Retinal pigment epithelial cell (primary cell): Measurements from ENCODE around the gene GATA5.

Source experiments
- DNase-seq: peaks from one replicate; pipeline ENCODE4 v3.0.0-alpha.2; 2010; ENCODE audit warnings: low read depth
- H3K4me3 ChIP-seq: 2 replicates; pipeline ENCODE4 v1.5.1; 2011; ENCODE audit warnings: mild to moderate bottlenecking, low read length, control low read depth, moderate library complexity
- CTCF ChIP-seq: conservative IDR thresholded peaks from 2 replicates; pipeline ENCODE4 v1.5.1; 2011; ENCODE audit warnings: low read depth, low read length, control low read depth, inconsistent platforms

Gene GATA5

GRCh38 chr20:62475772-62476055, at the start of gene GATA5:
GATA5 (minus strand) TSS chr20:62475995; CDS start chr20:62475521, 474 bp downstream.
- no peak for TF ChIP-seq CTCF
- H3K4me3 ChIP-seq, result no peak within 1 kb of the TSS
- DNase-seq, result no peak

- no peak for TF ChIP-seq CTCF
- H3K4me3 ChIP-seq, result no peak overlapping the region
- DNase-seq, result no peak
These were observed 49.2 kb upstream of the GATA5 start for GRCh38 chr20:62525014-62525413.

- no peak for TF ChIP-seq CTCF
- DNase-seq, result no peak
These were observed 48.7 kb upstream of the GATA5 start for GRCh38 chr20:62524505-62524911.

GRCh38 chr20:62523473-62524203, 47.8 kb upstream of the GATA5 start:
- no peak for TF ChIP-seq CTCF
- DNase-seq, result no peak
- H3K4me3 ChIP-seq, result no peak overlapping the region

More at GRCh38 chr20:62524505-62524911, 48.7 kb upstream of the GATA5 start:
- no peak overlapping the region for H3K4me3 ChIP-seq

- no peak for DNase-seq
- H3K4me3 ChIP-seq, result no peak overlapping the region
- no peak for TF ChIP-seq CTCF
These were observed 47.1 kb upstream of the GATA5 start for GRCh38 chr20:62522748-62523396.

GRCh38 chr20:62519826-62520225, 44.0 kb upstream of the GATA5 start:
- H3K4me3 ChIP-seq, result no peak overlapping the region
- DNase-seq, result no peak
- no peak for TF ChIP-seq CTCF

GRCh38 chr20:62518911-62519310, 43.1 kb upstream of the GATA5 start:
- no peak for TF ChIP-seq CTCF
- peak; percentile 79 for DNase-seq
- no peak overlapping the region for H3K4me3 ChIP-seq
